ENCODE measurements around the gene VASH1. TPM values are rescaled to one million over a fixed set of nuclear protein-coding genes. Genes with fewer than 3 reads are reported as not detected.
A peak's percentile ranks its signal among the peaks of the same experiment; 100 is the strongest.
"Not testable (repeated sequence)": the region's sequence is repeated elsewhere in the genome, so short reads cannot be mapped to it uniquely, and the experiment has no call there.

VASH1 gene
- 16.4 TPM for total RNA-seq
- long read RNA-seq, full-length matches to known transcripts = 3 of 24 reads
- long read RNA-seq, partial matches to known transcripts = 1 of 24 reads
- long read RNA-seq, other reads (novel, unspliced or antisense) = 20 of 24 reads

DNA sequence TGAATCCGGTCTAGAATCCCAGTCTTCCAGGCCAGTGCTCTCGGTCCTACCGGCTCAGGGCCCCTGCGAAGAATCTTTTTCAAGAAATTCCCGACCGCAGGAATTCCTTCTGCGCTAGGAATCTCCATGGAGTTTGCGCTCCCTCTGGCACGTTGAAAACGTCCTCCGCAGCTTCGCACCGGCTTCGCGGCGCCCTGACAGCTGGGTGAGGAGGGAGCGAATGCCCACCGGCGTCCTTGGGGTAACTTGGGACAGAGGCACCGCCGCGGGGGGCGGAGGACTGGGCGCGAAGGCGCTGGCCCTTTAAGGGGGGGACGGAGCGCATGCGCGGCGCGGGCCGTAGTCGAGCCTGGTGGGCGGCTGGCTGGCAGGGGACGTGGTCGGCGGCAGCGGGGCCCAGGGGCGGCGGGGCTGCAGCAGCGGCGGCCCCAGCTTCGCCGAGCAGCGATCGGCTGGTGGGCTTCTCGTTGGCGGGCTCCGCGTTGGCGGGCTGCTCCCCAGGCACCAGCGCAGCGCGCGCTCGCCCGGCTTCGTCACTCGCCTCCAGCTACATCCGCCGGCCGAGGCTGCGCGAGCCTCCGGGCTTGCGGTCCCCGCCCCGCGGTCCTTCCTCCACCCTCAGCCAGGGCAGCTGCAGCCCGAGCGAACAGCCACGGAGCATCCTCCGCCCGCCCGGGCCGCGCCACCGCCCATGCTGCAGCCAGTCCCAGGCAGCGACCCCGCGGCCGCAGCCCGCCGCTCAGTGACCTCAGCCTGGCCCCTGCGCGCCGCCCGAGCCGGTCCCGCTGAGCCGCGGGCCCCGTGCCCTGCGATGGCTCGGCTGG lies at the start of gene VASH1:
VASH1 (plus strand) TSS at position 333 of the 824 bp plus-strand sequence. CDS start 1,354 bp downstream, outside the sequence.
- intact Hi-C loops (cut with DNase I) = no loop called here

DNA sequence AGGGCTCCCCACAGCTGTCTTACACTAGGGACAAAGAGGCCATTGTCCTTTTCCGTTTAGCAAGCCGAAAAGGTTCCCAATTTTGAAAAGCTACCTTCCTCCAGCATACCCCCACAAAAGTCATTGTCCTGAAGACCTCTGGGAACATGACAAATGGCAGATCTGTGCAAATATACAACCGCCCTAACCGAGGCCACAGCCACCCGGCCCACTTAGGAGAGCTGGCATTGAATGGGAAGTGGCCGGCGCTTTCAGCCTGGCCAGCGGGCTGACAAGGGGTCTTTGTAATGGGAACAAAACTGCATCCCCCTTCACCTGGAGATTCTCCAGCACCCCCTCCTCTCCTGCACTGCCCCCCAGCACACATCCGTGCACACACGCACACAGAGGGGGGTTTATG lies 48.1 kb upstream of the VASH1 start:
- no peak for DNase-seq (ENCODE audit: low spot score)
- intact Hi-C loops (cut with DNase I) = no loop called here

More for the DNA sequence above, at the start of gene VASH1:
- DNase-seq (ENCODE audit: low spot score) = peak; percentile 86

DNA sequence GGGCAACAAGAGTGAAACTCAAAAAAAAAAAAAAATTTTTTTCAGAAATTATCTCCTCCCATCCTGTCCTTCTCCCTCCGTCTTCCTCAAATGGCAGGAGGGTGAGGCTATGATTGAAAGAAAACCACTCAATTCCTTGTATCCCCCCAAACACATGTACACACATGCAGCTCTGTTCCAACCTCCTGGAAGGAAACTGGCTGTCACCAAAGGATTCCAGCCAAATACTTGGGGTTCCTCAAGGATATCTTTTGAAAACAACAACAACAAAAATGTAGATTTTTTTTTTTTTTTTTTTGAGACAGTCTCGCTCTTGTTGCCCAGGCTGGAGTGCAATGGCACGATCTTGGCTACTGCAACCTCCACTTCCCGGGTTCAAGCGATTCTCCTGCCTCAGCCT lies 46.8 kb upstream of the VASH1 start:
- DNase-seq (ENCODE audit: low spot score) = no peak
- intact Hi-C loops (cut with DNase I) = no loop called here

GRCh38 chr14:76715101-76715500 lies 46.2 kb upstream of the VASH1 start:
- intact Hi-C loops (cut with DNase I) = loop anchor here (5.0 kb wide), 2 partner anchors 52 to 152 kb away; no protein-coding TSS in a partner anchor

DNA sequence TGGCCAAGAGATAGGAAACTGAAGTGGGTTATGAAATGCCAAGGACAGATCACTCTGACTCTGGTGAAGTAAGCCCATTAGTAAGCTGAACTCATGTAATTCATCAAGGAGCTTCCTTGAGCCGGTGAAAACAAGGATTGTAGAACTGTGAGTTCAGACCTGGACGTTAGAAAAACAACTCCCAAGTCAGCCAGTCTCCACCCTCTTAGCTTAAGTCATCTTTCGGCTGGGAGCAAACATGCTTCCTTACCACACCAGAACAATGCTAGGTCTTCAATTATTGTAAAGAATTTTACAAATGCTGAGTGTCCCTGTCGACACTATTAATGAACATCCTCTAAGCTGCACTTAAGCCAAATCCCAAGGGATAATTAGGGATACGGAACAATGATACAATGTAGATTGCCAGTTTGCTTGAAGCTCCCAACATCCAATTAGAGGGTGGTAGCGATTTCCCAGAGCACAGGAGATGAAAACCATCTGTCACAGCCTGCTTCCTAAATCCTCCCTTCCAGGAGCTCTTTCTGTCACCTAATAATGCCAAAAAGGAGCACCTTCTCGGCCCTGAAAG lies 45.7 kb upstream of the VASH1 start:
- intact Hi-C loops (cut with DNase I) = loop anchor here (5.0 kb wide), 2 partner anchors 52 to 152 kb away; no protein-coding TSS in a partner anchor
- DNase-seq (ENCODE audit: low spot score) = no peak

More at GRCh38 chr14:76715101-76715500, 46.2 kb upstream of the VASH1 start:
- no peak for DNase-seq (ENCODE audit: low spot score)

- intact Hi-C loops (cut with DNase I) = loop anchor here (5.0 kb wide), 2 partner anchors 51 to 151 kb away; no protein-coding TSS in a partner anchor
- no peak for DNase-seq (ENCODE audit: low spot score)
Measured at GRCh38 chr14:76716285-76716684, 45.0 kb upstream of the VASH1 start.

- intact Hi-C loops (cut with DNase I) = loop anchor here (5.0 kb wide), 2 partner anchors 50 to 150 kb away; no protein-coding TSS in a partner anchor
- no peak for DNase-seq (ENCODE audit: low spot score)
Measured at GRCh38 chr14:76717508-76718290, 43.6 kb upstream of the VASH1 start.

DNA sequence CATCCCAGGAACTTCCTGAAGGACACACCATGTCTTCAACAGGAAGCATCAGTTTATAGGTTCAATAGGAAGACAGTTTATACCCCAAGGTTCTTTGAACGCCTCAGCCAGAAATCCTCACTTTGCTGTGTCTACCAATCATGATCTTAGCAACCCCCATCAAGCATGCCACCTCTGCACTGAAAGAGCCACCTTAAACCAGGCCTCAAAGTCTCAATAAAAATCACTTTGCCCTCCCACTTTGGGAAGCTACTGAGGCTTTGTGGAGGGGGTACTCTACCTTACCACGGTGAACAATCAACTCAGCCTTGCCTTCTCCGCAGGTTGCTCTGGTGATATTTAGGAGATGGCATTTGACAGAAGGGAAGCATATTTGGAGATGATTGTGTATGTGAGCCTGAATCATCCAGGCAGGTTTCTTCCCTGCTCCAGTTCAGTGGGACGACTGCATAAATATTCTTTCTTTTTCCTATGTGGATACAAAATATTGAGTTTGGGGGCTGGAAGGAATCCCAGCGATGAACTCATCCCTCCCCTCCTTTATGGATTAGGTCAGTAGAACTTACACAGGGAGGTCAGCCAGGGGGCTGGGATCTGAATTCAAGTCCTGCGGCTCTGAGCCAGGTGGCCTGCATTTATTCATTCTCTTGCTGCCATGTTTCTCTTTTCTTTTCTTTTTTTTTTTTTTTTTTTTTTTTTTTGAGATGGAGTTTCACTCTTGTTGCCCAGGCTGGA lies 42.8 kb upstream of the VASH1 start:
- intact Hi-C loops (cut with DNase I) = loop anchor here (5.0 kb wide), 2 partner anchors 49 to 149 kb away; no protein-coding TSS in a partner anchor
- no peak for DNase-seq (ENCODE audit: low spot score)

GRCh38 chr14:76719666-76720065 lies 41.6 kb upstream of the VASH1 start:
- intact Hi-C loops (cut with DNase I) = loop anchor here (5.0 kb wide), 2 partner anchors 48 to 148 kb away; no protein-coding TSS in a partner anchor
- no peak for DNase-seq (ENCODE audit: low spot score)

- intact Hi-C loops (cut with DNase I) = no loop called here
- peak; percentile 92 for DNase-seq (ENCODE audit: low spot score)
Measured at GRCh38 chr14:76720382-76720813, 40.9 kb upstream of the VASH1 start.

DNA sequence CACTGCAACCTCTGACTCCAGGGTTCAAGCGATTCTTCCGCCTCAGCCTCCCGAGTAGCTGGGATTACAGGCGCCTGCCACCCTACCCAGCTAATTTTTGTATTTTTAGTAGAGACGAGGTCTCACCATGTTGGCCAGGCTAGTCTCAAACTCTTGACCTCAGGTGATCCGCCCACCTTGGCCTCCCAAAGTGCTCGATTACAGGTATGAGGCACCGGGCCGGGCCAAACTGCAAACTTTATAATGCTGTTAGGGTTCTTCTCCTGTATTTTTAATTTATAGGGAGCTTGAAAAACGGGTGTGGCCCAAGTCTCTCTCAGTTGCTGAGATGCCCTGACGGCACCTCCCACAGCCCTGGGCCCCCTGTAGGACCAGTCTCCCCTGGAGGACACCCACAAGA lies 39.8 kb upstream of the VASH1 start:
- intact Hi-C loops (cut with DNase I); DNase-seq (ENCODE audit: low spot score): not testable (repeated sequence)

DNA sequence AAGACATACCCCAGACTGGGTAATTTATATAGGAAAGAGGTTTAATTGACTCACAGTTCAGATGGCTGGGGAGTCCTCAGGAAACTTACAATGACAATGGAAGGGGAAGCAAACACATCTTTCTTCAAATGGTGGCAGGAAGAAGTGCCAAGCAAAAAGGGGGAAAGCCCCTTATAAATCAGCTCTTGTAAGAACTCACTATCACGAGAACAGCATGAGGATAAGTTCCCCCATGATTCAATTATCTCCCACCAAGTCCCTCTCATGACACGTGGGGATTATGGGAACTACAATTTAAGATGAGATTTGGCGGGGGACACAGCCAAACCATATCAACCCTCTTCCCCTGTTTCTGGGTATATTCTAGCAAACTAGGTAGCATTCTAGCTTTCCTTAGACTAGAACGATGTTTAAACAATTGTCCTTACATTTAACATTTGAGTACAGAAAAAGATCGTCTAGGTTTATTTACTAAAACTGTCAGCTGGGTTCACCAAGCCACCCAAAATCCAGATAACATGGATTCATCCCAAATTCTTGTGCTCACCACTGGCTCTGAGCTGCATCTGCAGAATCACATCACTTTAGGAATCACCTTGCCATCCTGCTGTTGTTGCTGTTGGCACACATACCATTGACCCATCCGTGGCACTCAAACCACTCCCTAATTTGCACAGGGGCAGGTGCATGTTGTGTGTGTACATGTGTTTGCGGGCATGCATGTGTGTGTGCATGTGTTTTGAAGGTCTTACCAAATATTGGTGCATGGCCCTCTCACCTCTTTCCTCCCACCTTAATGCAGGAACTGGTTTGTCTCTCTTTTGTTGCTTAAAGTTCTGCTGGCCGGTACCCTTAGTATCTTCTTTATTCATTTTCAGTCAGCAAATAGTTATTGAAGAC lies 36.4 kb upstream of the VASH1 start:
- no peak for DNase-seq (ENCODE audit: low spot score)
- intact Hi-C loops (cut with DNase I) = no loop called here

DNA sequence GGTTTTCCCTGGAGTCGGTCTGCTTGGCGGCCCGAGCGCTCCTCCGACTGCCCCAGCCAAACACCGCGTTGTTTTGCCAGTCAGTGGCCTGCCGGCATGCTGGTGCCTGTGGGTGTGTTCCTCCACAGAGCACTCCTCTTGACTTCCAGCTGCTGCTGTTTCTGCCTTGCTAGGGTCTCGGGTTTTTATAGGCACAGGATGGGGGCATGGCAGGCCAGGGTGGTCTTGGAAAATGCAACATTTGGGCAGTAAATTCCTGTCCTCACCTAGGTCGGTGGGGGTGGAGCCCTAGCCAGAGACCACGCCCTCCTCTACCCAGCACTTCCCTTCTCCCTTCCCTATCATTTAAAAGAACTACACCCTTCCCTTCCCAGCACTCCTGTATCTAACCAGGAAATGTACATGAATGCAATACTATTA lies 34.7 kb upstream of the VASH1 start:
- intact Hi-C loops (cut with DNase I) = no loop called here
- no peak for DNase-seq (ENCODE audit: low spot score)

- DNase-seq (ENCODE audit: low spot score) = no peak
- intact Hi-C loops (cut with DNase I) = no loop called here
Measured at GRCh38 chr14:76727384-76727783, 33.9 kb upstream of the VASH1 start.

GRCh38 chr14:76727901-76728300 lies 33.4 kb upstream of the VASH1 start:
- DNase-seq (ENCODE audit: low spot score) = no peak
- intact Hi-C loops (cut with DNase I) = no loop called here

GRCh38 chr14:76729258-76729657 lies 32.0 kb upstream of the VASH1 start:
- intact Hi-C loops (cut with DNase I) = no loop called here
- no peak for DNase-seq (ENCODE audit: low spot score)

GRCh38 chr14:76729953-76730505 lies 31.2 kb upstream of the VASH1 start:
- intact Hi-C loops (cut with DNase I) = no loop called here
- no peak for DNase-seq (ENCODE audit: low spot score)

- intact Hi-C loops (cut with DNase I); DNase-seq (ENCODE audit: low spot score): not testable (repeated sequence)
Measured at GRCh38 chr14:76734501-76734900, 26.8 kb upstream of the VASH1 start.

Measured in cardiac septum (tissue), 1 donor.